Renal cortical epithelial cell (primary cell): ENCODE results near the gene PDGFA. TPM values are rescaled to one million over a fixed set of nuclear protein-coding genes. Genes with fewer than 3 reads are reported as not detected.

Source experiments
- total RNA-seq: library from RNA; depleted of rRNA; stranded (reverse); fragments of >200 nt; gene quantifications from 2 replicates; pipeline ENCODE4 v1.2.3, GENCODE V29; 2014

PDGFA gene
- total RNA-seq, 1 donor from 2014 or later: 54.3 TPM

Other genes with a start within 250 kb of the PDGFA start
- not detected in 2 replicates for gene FOXL3, start 229.7 kb downstream of the PDGFA start, total RNA-seq
- 24.1 and 57.3 TPM in 2 replicates for gene DNAAF5, start 206.9 kb upstream of the PDGFA start, total RNA-seq
- gene PRKAR1B, start 207.4 kb upstream of the PDGFA start, total RNA-seq: 15.3 and 35.7 TPM in 2 replicates